Hepatocyte (in vitro differentiated cells): Measurements from ENCODE around the gene PRRC2A. TPM values are rescaled to one million over a fixed set of nuclear protein-coding genes. Genes with fewer than 3 reads are reported as not detected.

Source experiments
- DNase-seq: peaks from one replicate; pipeline ENCODE4 v3.0.0-alpha.2; 2016; ENCODE audit warnings: low spot score
- H2AFZ ChIP-seq: fragments of 200-600 bp; sonication (generic); 2 replicates; pipeline ENCODE4 v1.6.0; 2016; ENCODE audit warnings: antibody characterized with exemption, mild to moderate bottlenecking
- H3K27ac ChIP-seq: fragments of 200-600 bp; sonication (generic); 2 replicates; pipeline ENCODE4 v1.5.1; 2016; ENCODE audit warnings: mild to moderate bottlenecking
- H3K27me3 ChIP-seq: fragments of 200-600 bp; sonication (generic); 2 replicates; pipeline ENCODE4 v1.6.1; 2016
- H3K36me3 ChIP-seq: fragments of 200-600 bp; sonication (generic); replicated peaks from 2 replicates; pipeline ENCODE4 v1.5.1; 2016; ENCODE audit warnings: low read depth; ENCODE audit not compliant: insufficient read depth
- H3K4me1 ChIP-seq: fragments of 200-600 bp; sonication (generic); 2 replicates; pipeline ENCODE4 v1.5.1; 2016; ENCODE audit warnings: mild to moderate bottlenecking, moderate library complexity; ENCODE audit not compliant: insufficient read depth
- H3K4me2 ChIP-seq: fragments of 200-600 bp; sonication (generic); 2 replicates; pipeline ENCODE4 v1.6.0; 2016
- H3K4me3 ChIP-seq: fragments of 200-600 bp; sonication (generic); 2 replicates; pipeline ENCODE4 v1.5.1; 2016; ENCODE audit warnings: mild to moderate bottlenecking
- H3K79me2 ChIP-seq: fragments of 200-600 bp; sonication (generic); 2 replicates; pipeline ENCODE4 v1.6.0; 2017; ENCODE audit warnings: mild to moderate bottlenecking
- H3K9me2 ChIP-seq: fragments of 200-600 bp; sonication (generic); replicated peaks from 2 replicates; pipeline ENCODE4 v1.6.0; 2017; ENCODE audit warnings: mild to moderate bottlenecking; ENCODE audit not compliant: insufficient read depth
- H3K9me3 ChIP-seq: fragments of 200-600 bp; sonication (generic); 2 replicates; pipeline ENCODE4 v1.5.1; 2016; ENCODE audit warnings: low read depth, mild to moderate bottlenecking
- H4K20me1 ChIP-seq: fragments of 200-600 bp; sonication (generic); 2 replicates; pipeline ENCODE4 v1.6.0; 2016; ENCODE audit warnings: mild to moderate bottlenecking; ENCODE audit not compliant: insufficient read depth, poor library complexity, severe bottlenecking
- CTCF ChIP-seq: fragments of 200-600 bp; sonication (generic); IDR thresholded peaks from 2 replicates; pipeline ENCODE4 v1.5.1; 2016; ENCODE audit warnings: antibody characterized with exemption, mild to moderate bottlenecking; ENCODE audit not compliant: poor library complexity
- EZH2 ChIP-seq: fragments of 200-600 bp; sonication (generic); IDR thresholded peaks from 2 replicates; pipeline ENCODE4 v1.6.1; 2016; ENCODE audit warnings: antibody characterized with exemption, mild to moderate bottlenecking, borderline replicate concordance
- EZH2phosphoT487 ChIP-seq: fragments of 200-600 bp; sonication (generic); IDR thresholded peaks from one replicate; pipeline ENCODE4 v1.6.1; 2018; ENCODE audit warnings: antibody characterized with exemption, mild to moderate bottlenecking, low read depth, moderate library complexity; ENCODE audit not compliant: unreplicated experiment, severe bottlenecking
- WGBS: methylation state at CpG from one replicate; pipeline ENCODE4 v1.1.6; 2016; ENCODE audit warnings: low lambda C conversion rate; ENCODE audit errors: missing lambda C conversion rate; 5-methylcytosine and 5-hydroxymethylcytosine counted together
- polyA plus RNA-seq: library from polyadenylated mRNA; unstranded; fragments of >200 nt; fragmentation: Nextera tagmentation; extraction: Ambion mirVana; gene quantifications from 2 replicates; pipeline ENCODE4 v1.2.1, GENCODE V29; 2016
- total RNA-seq: library from RNA; depleted of rRNA; stranded (reverse); fragments of >200 nt; gene quantifications from 2 replicates; pipeline ENCODE4 v1.2.3, GENCODE V29; 2014

The PRRC2A gene
- total and polyA plus RNA-seq, 2 experiments from 2014 or later, result 47.5 to 50.2 TPM

DNA sequence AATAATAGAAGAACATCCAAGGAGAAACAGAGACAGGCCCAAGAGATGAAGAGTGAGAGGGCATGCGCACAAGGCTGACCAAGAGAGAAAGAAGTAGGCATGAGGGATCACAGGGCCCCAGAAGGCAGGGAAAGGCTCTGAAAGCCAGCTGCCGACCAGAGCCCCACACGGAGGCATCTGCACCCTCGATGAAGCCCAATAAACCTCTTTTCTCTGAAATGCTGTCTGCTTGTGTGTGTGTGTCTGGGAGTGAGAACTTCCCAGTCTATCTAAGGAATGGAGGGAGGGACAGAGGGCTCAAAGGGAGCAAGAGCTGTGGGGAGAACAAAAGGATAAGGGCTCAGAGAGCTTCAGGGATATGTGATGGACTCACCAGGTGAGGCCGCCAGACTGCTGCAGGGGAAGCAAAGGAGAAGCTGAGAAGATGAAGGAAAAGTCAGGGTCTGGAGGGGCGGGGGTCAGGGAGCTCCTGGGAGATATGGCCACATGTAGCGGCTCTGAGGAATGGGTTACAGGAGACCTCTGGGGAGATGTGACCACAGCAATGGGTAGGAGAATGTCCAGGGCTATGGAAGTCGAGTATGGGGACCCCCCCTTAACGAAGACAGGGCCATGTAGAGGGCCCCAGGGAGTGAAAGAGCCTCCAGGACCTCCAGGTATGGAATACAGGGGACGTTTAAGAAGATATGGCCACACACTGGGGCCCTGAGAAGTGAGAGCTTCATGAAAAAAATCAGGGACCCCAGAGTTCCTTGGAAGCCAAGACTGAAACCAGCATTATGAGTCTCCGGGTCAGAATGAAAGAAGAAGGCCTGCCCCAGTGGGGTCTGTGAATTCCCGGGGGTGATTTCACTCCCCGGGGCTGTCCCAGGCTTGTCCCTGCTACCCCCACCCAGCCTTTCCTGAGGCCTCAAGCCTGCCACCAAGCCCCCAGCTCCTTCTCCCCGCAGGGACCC is 46.1 kb upstream of the PRRC2A start:
- no peaks in the 10 kb centered on the region for H3K9me3 ChIP-seq
- no peaks in the 10 kb centered on the region for H3K36me3 ChIP-seq
- no peak overlapping the region for H2AFZ ChIP-seq
- TF ChIP-seq EZH2phosphoT487 (no peak), EZH2 (no peak), CTCF (no peak)
- no peak overlapping the region for H3K4me2 ChIP-seq
- no peaks in the 10 kb centered on the region for H4K20me1 ChIP-seq
- no peak overlapping the region for H3K27ac ChIP-seq
- no peaks in the 10 kb centered on the region for H3K4me1 ChIP-seq
- H3K27me3 ChIP-seq, result no peaks in the 10 kb centered on the region
- 83% methylated on average over 14 of the region's 14 CpGs for WGBS
- H3K9me2 ChIP-seq, result no peaks in the 10 kb centered on the region
- H3K79me2 ChIP-seq, result no peaks in the 10 kb centered on the region
- no peak for DNase-seq
- H3K4me3 ChIP-seq, result no peak overlapping the region

GRCh38 chr6:31575335-31575901 is 45.1 kb upstream of the PRRC2A start, which contains the start of gene TNF:
Gene TNF (plus strand): TSS chr6:31575565. CDS start chr6:31575742, 177 bp downstream.
- H3K4me3 ChIP-seq, result no peak within 1 kb of the TSS
- no peaks in the 10 kb centered on the region for H3K9me2 ChIP-seq
- H3K79me2 ChIP-seq, result no peaks in the 10 kb centered on the region
- TF ChIP-seq EZH2, result no peak
- no peak for TF ChIP-seq EZH2phosphoT487
- TF ChIP-seq CTCF, result no peak
- H4K20me1 ChIP-seq, result no peaks in the 10 kb centered on the region
- H3K9me3 ChIP-seq, result no peaks in the 10 kb centered on the region
- DNase-seq, result no peak
- no peak within 1 kb of the TSS for H2AFZ ChIP-seq
- no peaks in the 10 kb centered on the region for H3K27me3 ChIP-seq
- H3K36me3 ChIP-seq, result no peaks in the 10 kb centered on the region
- H3K27ac ChIP-seq, result no peak within 1 kb of the TSS
- 85% methylated on average over 19 of the region's 19 CpGs for WGBS
- no peaks in the 10 kb centered on the region for H3K4me1 ChIP-seq
- H3K4me2 ChIP-seq, result no peak within 1 kb of the TSS

DNA sequence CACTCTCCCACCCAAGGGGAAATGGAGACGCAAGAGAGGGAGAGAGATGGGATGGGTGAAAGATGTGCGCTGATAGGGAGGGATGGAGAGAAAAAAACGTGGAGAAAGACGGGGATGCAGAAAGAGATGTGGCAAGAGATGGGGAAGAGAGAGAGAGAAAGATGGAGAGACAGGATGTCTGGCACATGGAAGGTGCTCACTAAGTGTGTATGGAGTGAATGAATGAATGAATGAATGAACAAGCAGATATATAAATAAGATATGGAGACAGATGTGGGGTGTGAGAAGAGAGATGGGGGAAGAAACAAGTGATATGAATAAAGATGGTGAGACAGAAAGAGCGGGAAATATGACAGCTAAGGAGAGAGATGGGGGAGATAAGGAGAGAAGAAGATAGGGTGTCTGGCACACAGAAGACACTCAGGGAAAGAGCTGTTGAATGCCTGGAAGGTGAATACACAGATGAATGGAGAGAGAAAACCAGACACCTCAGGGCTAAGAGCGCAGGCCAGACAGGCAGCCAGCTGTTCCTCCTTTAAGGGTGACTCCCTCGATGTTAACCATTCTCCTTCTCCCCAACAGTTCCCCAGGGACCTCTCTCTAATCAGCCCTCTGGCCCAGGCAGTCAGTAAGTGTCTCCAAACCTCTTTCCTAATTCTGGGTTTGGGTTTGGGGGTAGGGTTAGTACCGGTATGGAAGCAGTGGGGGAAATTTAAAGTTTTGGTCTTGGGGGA is 44.4 kb upstream of the PRRC2A start:
- DNase-seq, result no peak
- no peaks in the 10 kb centered on the region for H3K27me3 ChIP-seq
- H3K4me1 ChIP-seq, result peaks cover 2% of the 10 kb centered on the region
- H4K20me1 ChIP-seq, result no peaks in the 10 kb centered on the region
- no peaks in the 10 kb centered on the region for H3K79me2 ChIP-seq
- H3K9me3 ChIP-seq, result no peaks in the 10 kb centered on the region
- WGBS, result 68% methylated on average over 8 of the region's 8 CpGs
- no peak overlapping the region for H3K4me3 ChIP-seq
- H3K27ac ChIP-seq, result no peak overlapping the region
- no peak overlapping the region for H3K4me2 ChIP-seq
- TF ChIP-seq CTCF, result no peak
- TF ChIP-seq EZH2phosphoT487, result no peak
- TF ChIP-seq EZH2, result no peak
- no peak overlapping the region for H2AFZ ChIP-seq
- no peaks in the 10 kb centered on the region for H3K36me3 ChIP-seq
- H3K9me2 ChIP-seq, result no peaks in the 10 kb centered on the region
